D721Med (cell line): ENCODE data around the gene FGF3.

Experiments
- DNase-seq: peaks from one replicate; pipeline ENCODE4 v3.0.0; 2011; ENCODE audit warnings: low spot score; ENCODE audit not compliant: insufficient read length
- FAIRE-seq: peaks from 2 replicates; lab custom pipeline; 2011; peaks lifted over from hg19 to GRCh38; lab: Jason Lieb, UNC
- TF ChIP-seq, protein P1 (sequence below): IDR thresholded peaks from 2 replicates; pipeline ENCODE4 v1.5.1; 2012; ENCODE audit warnings: mild to moderate bottlenecking, control low read depth; ENCODE audit not compliant: insufficient read depth; ENCODE audit errors: missing control alignments

Gene FGF3

DNA sequence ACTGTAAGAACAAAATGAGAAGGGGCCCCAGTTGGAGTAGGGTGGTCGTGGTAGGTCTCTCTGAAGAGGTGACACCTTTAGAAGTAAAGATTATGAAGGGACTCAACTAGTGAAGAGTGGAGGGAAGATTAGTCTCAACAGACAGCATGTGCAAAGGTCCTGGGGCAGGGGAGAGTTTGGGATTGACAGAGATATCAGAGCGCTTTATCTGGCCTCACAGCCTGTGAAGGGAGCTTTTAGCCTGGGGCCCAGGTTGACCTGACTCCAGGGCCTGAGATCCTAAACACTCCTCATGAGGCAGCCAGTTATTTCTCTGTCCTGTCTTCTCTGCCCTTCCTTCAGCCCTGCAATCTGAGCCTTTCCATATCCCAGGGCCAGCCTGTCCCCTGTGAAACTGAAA, 16.2 kb downstream of the FGF3 start:
- FAIRE-seq (no peak), DNase-seq (no peak)
- TF ChIP-seq, protein P1, sequence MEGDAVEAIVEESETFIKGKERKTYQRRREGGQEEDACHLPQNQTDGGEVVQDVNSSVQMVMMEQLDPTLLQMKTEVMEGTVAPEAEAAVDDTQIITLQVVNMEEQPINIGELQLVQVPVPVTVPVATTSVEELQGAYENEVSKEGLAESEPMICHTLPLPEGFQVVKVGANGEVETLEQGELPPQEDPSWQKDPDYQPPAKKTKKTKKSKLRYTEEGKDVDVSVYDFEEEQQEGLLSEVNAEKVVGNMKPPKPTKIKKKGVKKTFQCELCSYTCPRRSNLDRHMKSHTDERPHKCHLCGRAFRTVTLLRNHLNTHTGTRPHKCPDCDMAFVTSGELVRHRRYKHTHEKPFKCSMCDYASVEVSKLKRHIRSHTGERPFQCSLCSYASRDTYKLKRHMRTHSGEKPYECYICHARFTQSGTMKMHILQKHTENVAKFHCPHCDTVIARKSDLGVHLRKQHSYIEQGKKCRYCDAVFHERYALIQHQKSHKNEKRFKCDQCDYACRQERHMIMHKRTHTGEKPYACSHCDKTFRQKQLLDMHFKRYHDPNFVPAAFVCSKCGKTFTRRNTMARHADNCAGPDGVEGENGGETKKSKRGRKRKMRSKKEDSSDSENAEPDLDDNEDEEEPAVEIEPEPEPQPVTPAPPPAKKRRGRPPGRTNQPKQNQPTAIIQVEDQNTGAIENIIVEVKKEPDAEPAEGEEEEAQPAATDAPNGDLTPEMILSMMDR = no peak

DNA sequence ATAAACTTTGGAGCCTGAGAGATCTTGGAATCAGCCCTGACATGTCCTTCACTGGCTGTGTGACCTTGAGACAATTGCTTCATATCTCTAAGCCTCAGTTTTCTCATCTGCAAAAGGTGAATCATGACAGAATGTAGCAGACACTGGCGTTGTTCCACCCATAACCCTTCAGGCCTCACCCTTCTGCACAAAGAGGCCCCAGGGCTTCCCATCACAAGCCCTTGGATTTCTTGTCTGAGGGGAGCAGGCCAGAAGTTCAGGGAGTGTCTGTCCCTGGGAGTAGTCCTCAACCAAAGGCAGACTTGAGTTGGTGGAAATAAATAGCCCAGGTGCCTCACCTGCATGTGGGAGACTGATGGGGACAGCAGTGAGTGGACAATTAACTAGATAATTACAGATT, 16.6 kb downstream of the FGF3 start:
- TF ChIP-seq, protein P1 = no peak
- DNase-seq (no peak), FAIRE-seq (no peak)

DNA sequence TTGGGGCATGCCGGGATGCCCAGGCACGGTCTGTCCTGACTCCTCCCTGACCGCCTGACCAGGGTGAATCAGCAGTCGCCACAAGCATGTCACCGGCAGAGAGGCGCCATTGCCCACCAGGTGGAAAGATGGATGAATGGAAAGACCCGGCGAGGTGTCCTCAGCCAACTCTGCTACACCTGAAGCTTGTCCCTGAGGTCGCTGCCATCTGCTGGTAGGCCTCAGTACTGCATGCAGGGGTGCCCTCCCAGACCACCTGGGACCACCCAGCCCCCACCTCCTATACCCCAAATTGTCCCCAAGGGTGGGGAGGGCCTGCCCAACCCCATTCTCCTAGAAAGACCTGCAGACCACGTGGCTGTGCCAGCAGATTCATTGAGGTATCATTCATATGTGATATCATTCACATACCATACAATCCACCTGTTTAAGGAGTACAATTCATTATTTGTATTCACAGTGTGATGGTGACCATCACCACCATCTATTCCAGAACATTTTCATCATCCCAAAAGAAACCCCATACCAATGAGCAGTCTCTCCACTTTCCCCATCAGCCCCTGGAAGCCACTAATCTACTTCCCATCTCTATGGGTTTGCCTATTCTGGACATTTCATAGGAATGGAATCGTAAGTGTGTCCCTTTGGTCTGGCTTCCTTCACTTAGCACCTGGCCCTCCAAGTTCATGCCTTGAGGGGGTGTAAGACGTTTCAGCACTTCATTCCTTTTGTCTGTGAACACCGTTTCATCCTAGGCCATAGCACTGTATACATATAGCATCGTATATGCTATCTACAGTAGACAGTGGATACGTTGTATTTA, 17.5 kb downstream of the FGF3 start:
- TF ChIP-seq, protein P1 = peak; percentile 56
- FAIRE-seq (no peak), DNase-seq (no peak)

DNA sequence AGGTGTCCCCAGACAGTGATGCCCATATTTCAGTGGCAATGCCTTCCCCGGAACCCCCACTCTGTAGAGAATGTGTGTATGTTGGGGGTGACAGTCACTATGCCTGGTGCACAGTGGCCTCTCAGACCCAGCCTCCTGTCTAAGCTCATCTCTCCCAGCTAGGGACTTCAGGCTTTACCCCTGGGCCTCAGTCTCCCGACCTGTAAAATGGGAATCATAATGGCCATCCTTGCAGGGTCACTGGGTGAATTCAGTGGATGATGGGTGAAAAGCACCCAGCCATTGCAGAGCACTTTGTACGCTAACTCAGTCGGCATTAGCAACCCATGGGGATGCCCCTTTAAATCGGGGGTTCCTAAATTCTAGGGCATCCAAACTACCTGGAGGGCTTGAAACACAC, 18.9 kb downstream of the FGF3 start:
- FAIRE-seq = no peak
- DNase-seq = no peak
- TF ChIP-seq, protein P1 = no peak

DNA sequence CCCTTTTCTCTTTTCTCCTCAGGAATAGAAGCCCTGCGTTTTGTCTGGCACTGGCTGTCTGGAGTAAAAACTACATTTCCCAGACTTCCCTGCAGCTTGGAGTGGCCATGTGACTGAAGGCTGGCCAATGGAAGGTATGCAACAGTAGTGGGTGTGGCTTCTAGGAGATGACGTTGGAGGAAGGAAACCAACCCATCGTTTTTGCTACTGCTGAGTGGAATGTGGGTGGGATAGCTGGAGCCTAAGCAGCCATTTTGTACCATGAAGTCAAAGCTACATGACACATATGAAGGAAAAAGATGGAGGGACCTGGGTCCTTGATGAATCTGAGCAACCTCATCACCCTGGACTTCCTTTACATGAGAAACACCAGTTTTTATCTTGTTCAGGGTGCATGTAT, 19.6 kb downstream of the FGF3 start:
- no peak for FAIRE-seq

DNA sequence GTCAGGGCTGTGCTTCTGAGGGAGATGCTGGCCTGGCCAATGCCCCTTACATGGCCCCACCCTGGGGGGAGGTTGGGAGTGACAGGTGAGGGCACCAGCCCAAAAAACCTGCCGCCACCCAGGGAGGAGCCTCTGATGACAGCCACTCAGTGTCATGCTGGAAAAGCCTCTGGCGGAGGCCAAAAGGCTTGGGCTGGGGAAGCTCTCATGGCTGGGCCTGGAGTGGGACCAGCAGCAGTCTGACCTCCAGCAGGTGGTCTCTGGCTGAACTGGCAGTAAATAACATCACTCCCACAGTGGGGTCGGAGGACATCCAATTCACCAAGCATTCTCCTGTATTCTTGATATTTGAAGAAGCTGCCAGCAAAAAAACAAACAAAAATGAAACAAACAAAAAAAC, 20.1 kb downstream of the FGF3 start:
- no peak for FAIRE-seq
- TF ChIP-seq, protein P1 = no peak

More for the DNA sequence above, 19.6 kb downstream of the FGF3 start:
- TF ChIP-seq, protein P1 = no peak
- DNase-seq = no peak

More for the DNA sequence above, 20.1 kb downstream of the FGF3 start:
- DNase-seq = no peak
